Measurements from ENCODE around the gene TMEM38A. TPM values are rescaled to one million over a fixed set of nuclear protein-coding genes. Genes with fewer than 3 reads are reported as not detected.

Gene TMEM38A
- total RNA-seq, 1 donor from 2014 or later = 0.36 TPM

DNA sequence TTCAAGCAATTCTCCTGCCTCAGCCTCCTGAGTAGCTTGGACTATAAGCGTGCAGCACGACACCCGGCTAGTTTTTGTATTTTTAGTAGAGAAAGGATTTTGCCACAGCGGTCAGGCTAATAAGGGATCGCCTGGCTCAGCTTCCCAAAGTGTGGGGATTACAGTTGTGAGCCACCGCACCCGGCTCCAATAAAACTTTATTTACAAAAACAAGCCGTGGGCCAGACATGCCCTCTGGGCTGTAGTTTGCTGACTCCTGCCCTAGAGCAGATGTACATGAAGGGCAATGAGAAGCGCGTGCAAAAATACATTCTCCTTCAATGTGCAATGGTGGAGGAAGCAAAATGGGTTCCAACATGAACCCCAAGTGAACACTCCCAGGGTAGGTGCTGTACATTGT, 19.2 kb upstream of the TMEM38A start:
- peaks cover 4% of the 10 kb centered on the region for H3K27me3 Mint-ChIP-seq (ENCODE audit: insufficient read depth, low read depth)
- Histone ChIP-seq H3K9me3 (ENCODE audit: low read depth) (no peaks in the 10 kb centered on the region), H3K4me2 (no peak overlapping the region), H3K9ac (no peak overlapping the region), H2AFZ (replicated peaks) (no peak overlapping the region), H3K4me3 (no peak overlapping the region), H3F3A (ENCODE audit: low read depth) (no peaks in the 10 kb centered on the region), H3K79me2 (ENCODE audit: low read depth) (peaks cover 87% of the 10 kb centered on the region), H3K4me1 (no peaks in the 10 kb centered on the region), H3K27me3 (no peaks in the 10 kb centered on the region), H3K36me3 (no peaks in the 10 kb centered on the region), H3K27ac (no peak overlapping the region), H4K20me1 (ENCODE audit: low read depth) (peaks cover 45% of the 10 kb centered on the region)
- H3K27ac Mint-ChIP-seq = no peak overlapping the region
- TF ChIP-seq EZH2 (IDR thresholded peaks at IDR 0.05) (no peak), EZH2phosphoT487 (IDR thresholded peaks at IDR 0.05) (no peak)
- TF ChIP-seq, protein P1, sequence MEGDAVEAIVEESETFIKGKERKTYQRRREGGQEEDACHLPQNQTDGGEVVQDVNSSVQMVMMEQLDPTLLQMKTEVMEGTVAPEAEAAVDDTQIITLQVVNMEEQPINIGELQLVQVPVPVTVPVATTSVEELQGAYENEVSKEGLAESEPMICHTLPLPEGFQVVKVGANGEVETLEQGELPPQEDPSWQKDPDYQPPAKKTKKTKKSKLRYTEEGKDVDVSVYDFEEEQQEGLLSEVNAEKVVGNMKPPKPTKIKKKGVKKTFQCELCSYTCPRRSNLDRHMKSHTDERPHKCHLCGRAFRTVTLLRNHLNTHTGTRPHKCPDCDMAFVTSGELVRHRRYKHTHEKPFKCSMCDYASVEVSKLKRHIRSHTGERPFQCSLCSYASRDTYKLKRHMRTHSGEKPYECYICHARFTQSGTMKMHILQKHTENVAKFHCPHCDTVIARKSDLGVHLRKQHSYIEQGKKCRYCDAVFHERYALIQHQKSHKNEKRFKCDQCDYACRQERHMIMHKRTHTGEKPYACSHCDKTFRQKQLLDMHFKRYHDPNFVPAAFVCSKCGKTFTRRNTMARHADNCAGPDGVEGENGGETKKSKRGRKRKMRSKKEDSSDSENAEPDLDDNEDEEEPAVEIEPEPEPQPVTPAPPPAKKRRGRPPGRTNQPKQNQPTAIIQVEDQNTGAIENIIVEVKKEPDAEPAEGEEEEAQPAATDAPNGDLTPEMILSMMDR (IDR thresholded peaks at IDR 0.05) = no peak
- no peaks in the 10 kb centered on the region for H3K9me3 Mint-ChIP-seq
- H3K4me1 Mint-ChIP-seq = peaks cover 4% of the 10 kb centered on the region
- no peak overlapping the region for H3K4me3 Mint-ChIP-seq
- no peak for DNase-seq (ENCODE audit: low spot score)
- peaks cover 26% of the 10 kb centered on the region for H3K36me3 Mint-ChIP-seq

GRCh38 chr19:16645140-16645539, 15.8 kb upstream of the TMEM38A start:
- no peaks in the 10 kb centered on the region for H3K36me3 ChIP-seq
- peaks cover 24% of the 10 kb centered on the region for H3K36me3 Mint-ChIP-seq

DNA sequence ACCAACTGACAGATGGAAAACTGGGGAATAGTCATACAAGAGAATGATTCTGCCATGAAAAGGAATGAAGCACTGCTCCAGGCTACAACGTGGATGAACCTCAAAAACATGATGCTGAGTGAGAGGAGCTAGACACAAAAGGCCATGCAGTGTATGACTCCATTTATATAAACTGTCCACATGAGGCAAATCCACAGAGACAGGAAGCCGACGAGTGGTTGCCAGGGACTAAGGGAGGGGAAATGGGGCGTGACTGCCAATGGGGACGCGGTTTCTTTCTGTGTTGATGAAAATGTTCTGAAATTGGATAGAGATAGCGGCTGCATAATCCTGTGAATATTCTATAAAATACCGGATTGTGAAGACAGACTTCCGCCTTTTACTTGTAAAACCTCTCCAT, 11.2 kb upstream of the TMEM38A start:
- TF ChIP-seq, protein P1 (IDR thresholded peaks at IDR 0.05) = no peak
- TF ChIP-seq EZH2phosphoT487 (IDR thresholded peaks at IDR 0.05) (no peak), EZH2 (IDR thresholded peaks at IDR 0.05) (no peak)
- H3K36me3 Mint-ChIP-seq = peaks cover 41% of the 10 kb centered on the region
- DNase-seq (ENCODE audit: low spot score) = no peak

More at GRCh38 chr19:16645140-16645539, 15.8 kb upstream of the TMEM38A start:
- Histone ChIP-seq H3K27me3 (no peaks in the 10 kb centered on the region), H3K9me3 (ENCODE audit: low read depth) (no peaks in the 10 kb centered on the region), H2AFZ (replicated peaks) (no peak overlapping the region), H3K4me3 (no peak overlapping the region), H3K27ac (no peak overlapping the region), H3F3A (ENCODE audit: low read depth) (no peaks in the 10 kb centered on the region), H3K9ac (no peak overlapping the region), H3K4me2 (no peak overlapping the region), H4K20me1 (ENCODE audit: low read depth) (peaks cover 27% of the 10 kb centered on the region), H3K4me1 (no peaks in the 10 kb centered on the region), H3K79me2 (ENCODE audit: low read depth) (peaks cover 63% of the 10 kb centered on the region)
- Mint-ChIP-seq H3K9me3 (no peaks in the 10 kb centered on the region), H3K4me1 (no peaks in the 10 kb centered on the region), H3K27me3 (ENCODE audit: insufficient read depth, low read depth) (peaks cover 2% of the 10 kb centered on the region), H3K4me3 (no peak overlapping the region), H3K27ac (no peak overlapping the region)
- DNase-seq (ENCODE audit: low spot score) = no peak
- TF ChIP-seq EZH2phosphoT487 (IDR thresholded peaks at IDR 0.05) (no peak), EZH2 (IDR thresholded peaks at IDR 0.05) (no peak)
- TF ChIP-seq, protein P1 (IDR thresholded peaks at IDR 0.05) = no peak

More for the DNA sequence above, 11.2 kb upstream of the TMEM38A start:
- no peak overlapping the region for H3K4me2 ChIP-seq
- no peak overlapping the region for H2AFZ ChIP-seq (replicated peaks)
- Mint-ChIP-seq H3K9me3 (no peaks in the 10 kb centered on the region), H3K4me3 (no peak overlapping the region), H3K4me1 (no peaks in the 10 kb centered on the region), H3K27me3 (ENCODE audit: insufficient read depth, low read depth) (peaks cover 2% of the 10 kb centered on the region), H3K27ac (no peak overlapping the region)
- H3K4me1 ChIP-seq = no peaks in the 10 kb centered on the region
- H3K27ac ChIP-seq = no peak overlapping the region
- peaks cover 19% of the 10 kb centered on the region for H4K20me1 ChIP-seq (ENCODE audit: low read depth)
- no peak overlapping the region for H3K9ac ChIP-seq
- H3K4me3 ChIP-seq = no peak overlapping the region
- H3K9me3 ChIP-seq (ENCODE audit: low read depth) = no peaks in the 10 kb centered on the region
- no peaks in the 10 kb centered on the region for H3F3A ChIP-seq (ENCODE audit: low read depth)
- peaks cover 6% of the 10 kb centered on the region for H3K36me3 ChIP-seq
- peaks cover 25% of the 10 kb centered on the region for H3K79me2 ChIP-seq (ENCODE audit: low read depth)
- H3K27me3 ChIP-seq = no peaks in the 10 kb centered on the region
